Pons (tissue), 1 donor: Measurements from ENCODE around the gene CAT.

Experiments used
- DNase-seq: peaks from one replicate; pipeline ENCODE4 v3.0.0-alpha.2; 2016; ENCODE audit warnings: low spot score

CAT gene

GRCh38 chr11:34425360-34425759, 13.4 kb upstream of the CAT start:
- DNase-seq: no peak

- no peak for DNase-seq
Observed at GRCh38 chr11:34425867-34426266, 12.9 kb upstream of the CAT start.

- no peak for DNase-seq
Observed at GRCh38 chr11:34426766-34427185, 12.0 kb upstream of the CAT start.

GRCh38 chr11:34427186-34427805, 11.4 kb upstream of the CAT start:
- no peak for DNase-seq

- no peak for DNase-seq
Observed at GRCh38 chr11:34431979-34432378, 6.8 kb upstream of the CAT start.

GRCh38 chr11:34432822-34433221, 5.9 kb upstream of the CAT start:
- DNase-seq: no peak

GRCh38 chr11:34433899-34434298, 4.8 kb upstream of the CAT start:
- DNase-seq: no peak

GRCh38 chr11:34437224-34438125, 1.3 kb upstream of the CAT start:
- no peak for DNase-seq

GRCh38 chr11:34439610-34440198, 970 bp downstream of the CAT start:
- DNase-seq: no peak

- DNase-seq: no peak
Observed at GRCh38 chr11:34441814-34442213, 3.1 kb downstream of the CAT start.

GRCh38 chr11:34443136-34443535, 4.4 kb downstream of the CAT start:
- DNase-seq: no peak

- DNase-seq: no peak
Observed at GRCh38 chr11:34444428-34444827, 5.7 kb downstream of the CAT start.

- DNase-seq: no peak
Observed at GRCh38 chr11:34445956-34446355, 7.2 kb downstream of the CAT start.

- no peak for DNase-seq
Observed at GRCh38 chr11:34446386-34446785, 7.7 kb downstream of the CAT start.

- DNase-seq: no peak
Observed at GRCh38 chr11:34447044-34447443, 8.3 kb downstream of the CAT start.

GRCh38 chr11:34448223-34448994, 9.7 kb downstream of the CAT start:
- DNase-seq: no peak

- no peak for DNase-seq
Observed at GRCh38 chr11:34449013-34449412, 10.3 kb downstream of the CAT start.

GRCh38 chr11:34451053-34451452, 12.3 kb downstream of the CAT start:
- DNase-seq: no peak

GRCh38 chr11:34454308-34455032, 15.7 kb downstream of the CAT start:
- no peak for DNase-seq

- no peak for DNase-seq
Observed at GRCh38 chr11:34457607-34458006, 18.9 kb downstream of the CAT start.

- DNase-seq: no peak
Observed at GRCh38 chr11:34458525-34458924, 19.8 kb downstream of the CAT start.
